Calu3 (cell line): ENCODE measurements around the gene FERMT3. TPM values are rescaled to one million over a fixed set of nuclear protein-coding genes. Genes with fewer than 3 reads are reported as not detected.

ENCODE experiments used
- BruUV-seq: library from RNA; stranded (reverse); fragments of 400-500 nt; replicated peaks from 2 replicates; lab custom pipeline; 2021; lab: Mats Ljungman, UMichigan
- CTCF ChIA-PET: fragments of 300-600 bp; sonication (Branson Sonifier 250); formaldehyde crosslinking; loops from one replicate; lab custom pipeline; 2022; ENCODE audit warnings: antibody characterized with exemption; lab: Charles Lee
- DNase-seq: peaks from one replicate; pipeline ENCODE4 v3.0.0; 2022
- H3K27ac Mint-ChIP-seq: one replicate; pipeline ENCODE4 v1.8.0; 2022; ENCODE audit warnings: mixed read lengths; ENCODE audit not compliant: unreplicated experiment
- H3K27me3 Mint-ChIP-seq: one replicate; pipeline ENCODE4 v1.8.0; 2022; ENCODE audit warnings: mixed read lengths; ENCODE audit not compliant: unreplicated experiment
- H3K36me3 Mint-ChIP-seq: one replicate; pipeline ENCODE4 v1.8.0; 2022; ENCODE audit warnings: mild to moderate bottlenecking, moderate library complexity, mixed read lengths; ENCODE audit not compliant: insufficient read depth, unreplicated experiment
- H3K4me1 Mint-ChIP-seq: one replicate; pipeline ENCODE4 v1.8.0; 2022; ENCODE audit warnings: mild to moderate bottlenecking, low read depth, mixed read lengths; ENCODE audit not compliant: unreplicated experiment
- H3K4me3 Mint-ChIP-seq: one replicate; pipeline ENCODE4 v1.8.0; 2022; ENCODE audit warnings: mild to moderate bottlenecking, low read depth, moderate library complexity, mixed read lengths; ENCODE audit not compliant: unreplicated experiment
- H3K9me3 Mint-ChIP-seq: one replicate; pipeline ENCODE4 v1.8.0; 2022; ENCODE audit warnings: low read depth, mixed read lengths; ENCODE audit not compliant: unreplicated experiment
- intact Hi-C: fragments of 100-400 bp; cut with micrococcal nuclease; formaldehyde crosslinking; loops from one replicate; pipeline ENCODE4 v1.10.0; 2022; ENCODE audit not compliant: unreplicated experiment
- total RNA-seq: library from RNA; stranded (reverse); gene quantifications from 2 replicates; pipeline ENCODE4 v1.2.3, GENCODE V29; 2022
- TF ChIP-seq, protein P1 (sequence below): fragments of 200-600 bp; IDR thresholded peaks from one replicate; pipeline ENCODE4 v1.8.0; 2022; ENCODE audit warnings: antibody characterized with exemption; ENCODE audit not compliant: unreplicated experiment

The FERMT3 gene
- total RNA-seq, 1 experiment from 2014 or later: 16.6 TPM

- BruUV-seq: no TSS peak
- H3K27me3 Mint-ChIP-seq: no peaks in the 10 kb centered on the region
- TF ChIP-seq, protein P1, sequence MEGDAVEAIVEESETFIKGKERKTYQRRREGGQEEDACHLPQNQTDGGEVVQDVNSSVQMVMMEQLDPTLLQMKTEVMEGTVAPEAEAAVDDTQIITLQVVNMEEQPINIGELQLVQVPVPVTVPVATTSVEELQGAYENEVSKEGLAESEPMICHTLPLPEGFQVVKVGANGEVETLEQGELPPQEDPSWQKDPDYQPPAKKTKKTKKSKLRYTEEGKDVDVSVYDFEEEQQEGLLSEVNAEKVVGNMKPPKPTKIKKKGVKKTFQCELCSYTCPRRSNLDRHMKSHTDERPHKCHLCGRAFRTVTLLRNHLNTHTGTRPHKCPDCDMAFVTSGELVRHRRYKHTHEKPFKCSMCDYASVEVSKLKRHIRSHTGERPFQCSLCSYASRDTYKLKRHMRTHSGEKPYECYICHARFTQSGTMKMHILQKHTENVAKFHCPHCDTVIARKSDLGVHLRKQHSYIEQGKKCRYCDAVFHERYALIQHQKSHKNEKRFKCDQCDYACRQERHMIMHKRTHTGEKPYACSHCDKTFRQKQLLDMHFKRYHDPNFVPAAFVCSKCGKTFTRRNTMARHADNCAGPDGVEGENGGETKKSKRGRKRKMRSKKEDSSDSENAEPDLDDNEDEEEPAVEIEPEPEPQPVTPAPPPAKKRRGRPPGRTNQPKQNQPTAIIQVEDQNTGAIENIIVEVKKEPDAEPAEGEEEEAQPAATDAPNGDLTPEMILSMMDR: no peak
- no peak overlapping the region for H3K27ac Mint-ChIP-seq
- H3K4me1 Mint-ChIP-seq: no peaks in the 10 kb centered on the region
- CTCF ChIA-PET: interaction anchor here (0.7 to 0.8 kb wide), 2 partner anchors 9 to 189 kb away, joined by 3 read pairs; no protein-coding TSS in a partner anchor
- H3K9me3 Mint-ChIP-seq: no peaks in the 10 kb centered on the region
- DNase-seq: no peak
- H3K4me3 Mint-ChIP-seq: no peak overlapping the region
- intact Hi-C loops: no loop called here
- peaks cover 30% of the 10 kb centered on the region for H3K36me3 Mint-ChIP-seq
These were observed 53.7 kb downstream of the FERMT3 start for GRCh38 chr11:64260147-64260708.

GRCh38 chr11:64261556-64262080 is 55.1 kb downstream of the FERMT3 start:
- intact Hi-C loops: no loop called here
- DNase-seq: no peak
- Mint-ChIP-seq H3K4me1 (no peaks in the 10 kb centered on the region), H3K4me3 (no peak overlapping the region), H3K27ac (no peak overlapping the region), H3K27me3 (no peaks in the 10 kb centered on the region), H3K36me3 (peaks cover 38% of the 10 kb centered on the region), H3K9me3 (no peaks in the 10 kb centered on the region)
- TF ChIP-seq, protein P1: no peak
- CTCF ChIA-PET: no interaction called here
- no TSS peak for BruUV-seq

DNA sequence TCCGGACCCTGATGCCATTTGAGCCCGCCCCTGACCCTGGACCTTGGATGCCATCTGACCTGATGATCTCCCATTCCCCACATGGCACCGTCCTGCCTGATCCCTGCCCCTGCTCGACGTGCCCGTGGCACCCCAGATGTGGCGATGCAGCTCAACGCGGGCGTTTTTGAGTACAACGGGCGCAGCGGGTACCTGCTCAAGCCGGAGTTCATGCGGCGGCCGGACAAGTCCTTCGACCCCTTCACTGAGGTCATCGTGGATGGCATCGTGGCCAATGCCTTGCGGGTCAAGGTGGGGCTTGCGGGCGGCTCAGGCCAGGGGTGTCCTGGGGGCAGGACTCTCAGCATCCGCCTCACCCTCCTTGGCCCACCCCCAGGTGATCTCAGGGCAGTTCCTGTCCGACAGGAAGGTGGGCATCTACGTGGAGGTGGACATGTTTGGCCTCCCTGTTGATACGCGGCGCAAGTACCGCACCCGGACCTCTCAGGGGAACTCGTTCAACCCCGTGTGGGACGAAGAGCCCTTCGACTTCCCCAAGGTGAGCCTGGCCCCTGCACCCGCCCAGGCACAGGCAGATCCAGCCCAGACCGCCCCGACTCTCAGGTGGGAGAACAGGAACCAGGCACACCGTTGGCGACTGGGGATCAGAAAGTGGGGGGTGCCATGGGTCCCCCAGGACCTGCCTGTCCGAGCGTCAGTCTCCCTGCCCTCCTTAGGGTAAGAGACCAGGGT is 55.9 kb downstream of the FERMT3 start:
- peaks cover 39% of the 10 kb centered on the region for H3K36me3 Mint-ChIP-seq
- BruUV-seq: no TSS peak
- CTCF ChIA-PET: interaction anchor here (1.0 kb wide), 1 partner anchor 41 kb away, joined by 3 read pairs; no protein-coding TSS in a partner anchor

More for the DNA sequence above, 55.9 kb downstream of the FERMT3 start:
- H3K4me3 Mint-ChIP-seq: no peak overlapping the region
- no peak for DNase-seq
- H3K9me3 Mint-ChIP-seq: no peaks in the 10 kb centered on the region
- no peaks in the 10 kb centered on the region for H3K4me1 Mint-ChIP-seq
- intact Hi-C loops: no loop called here
- H3K27ac Mint-ChIP-seq: no peak overlapping the region
- TF ChIP-seq, protein P1: no peak
- no peaks in the 10 kb centered on the region for H3K27me3 Mint-ChIP-seq
